Measurements from ENCODE around the gene TSPAN18.

TSPAN18 gene

GRCh38 chr11:44747316-44747715 is 20.6 kb downstream of the TSPAN18 start:
- in situ Hi-C loops (cut with HindIII; ENCODE audit: low sequenced_read_pairs) = no loop called here
- DNase-seq (ENCODE audit: low read depth) = no peak
- no peak overlapping the region for H3K4me3 ChIP-seq (ENCODE audit: low read depth, low read length)
- TF ChIP-seq CTCF (IDR thresholded peaks at IDR 0.05; ENCODE audit: low read depth, low read length, missing control alignments) = no peak

- TF ChIP-seq CTCF (IDR thresholded peaks at IDR 0.05; ENCODE audit: low read depth, low read length, missing control alignments) = no peak
- no peak for DNase-seq (ENCODE audit: low read depth)
- H3K4me3 ChIP-seq (ENCODE audit: low read depth, low read length) = no peak overlapping the region
- in situ Hi-C loops (cut with HindIII; ENCODE audit: low sequenced_read_pairs) = no loop called here
Measured at GRCh38 chr11:44747836-44748235, 21.1 kb downstream of the TSPAN18 start.

- no peak overlapping the region for H3K4me3 ChIP-seq (ENCODE audit: low read depth, low read length)
- no peak for DNase-seq (ENCODE audit: low read depth)
- no peak for TF ChIP-seq CTCF (IDR thresholded peaks at IDR 0.05; ENCODE audit: low read depth, low read length, missing control alignments)
- in situ Hi-C loops (cut with HindIII; ENCODE audit: low sequenced_read_pairs) = no loop called here
Measured at GRCh38 chr11:44748606-44749005, 21.8 kb downstream of the TSPAN18 start.

- H3K4me3 ChIP-seq (ENCODE audit: low read depth, low read length) = no peak overlapping the region
- DNase-seq (ENCODE audit: low read depth) = no peak
- in situ Hi-C loops (cut with HindIII; ENCODE audit: low sequenced_read_pairs) = no loop called here
- no peak for TF ChIP-seq CTCF (IDR thresholded peaks at IDR 0.05; ENCODE audit: low read depth, low read length, missing control alignments)
Measured at GRCh38 chr11:44749189-44749588, 22.4 kb downstream of the TSPAN18 start.

GRCh38 chr11:44750551-44751465 is 24.0 kb downstream of the TSPAN18 start:
- no peak for DNase-seq (ENCODE audit: low read depth)
- in situ Hi-C loops (cut with HindIII; ENCODE audit: low sequenced_read_pairs) = no loop called here
- TF ChIP-seq CTCF (IDR thresholded peaks at IDR 0.05; ENCODE audit: low read depth, low read length, missing control alignments) = no peak
- no peak overlapping the region for H3K4me3 ChIP-seq (ENCODE audit: low read depth, low read length)

- DNase-seq (ENCODE audit: low read depth) = no peak
- in situ Hi-C loops (cut with HindIII; ENCODE audit: low sequenced_read_pairs) = no loop called here
- TF ChIP-seq CTCF (IDR thresholded peaks at IDR 0.05; ENCODE audit: low read depth, low read length, missing control alignments) = no peak
- no peak overlapping the region for H3K4me3 ChIP-seq (ENCODE audit: low read depth, low read length)
Measured at GRCh38 chr11:44752300-44752699, 25.5 kb downstream of the TSPAN18 start.
